ENCODE results near the gene STRBP.

- TF ChIP-seq, protein P1, sequence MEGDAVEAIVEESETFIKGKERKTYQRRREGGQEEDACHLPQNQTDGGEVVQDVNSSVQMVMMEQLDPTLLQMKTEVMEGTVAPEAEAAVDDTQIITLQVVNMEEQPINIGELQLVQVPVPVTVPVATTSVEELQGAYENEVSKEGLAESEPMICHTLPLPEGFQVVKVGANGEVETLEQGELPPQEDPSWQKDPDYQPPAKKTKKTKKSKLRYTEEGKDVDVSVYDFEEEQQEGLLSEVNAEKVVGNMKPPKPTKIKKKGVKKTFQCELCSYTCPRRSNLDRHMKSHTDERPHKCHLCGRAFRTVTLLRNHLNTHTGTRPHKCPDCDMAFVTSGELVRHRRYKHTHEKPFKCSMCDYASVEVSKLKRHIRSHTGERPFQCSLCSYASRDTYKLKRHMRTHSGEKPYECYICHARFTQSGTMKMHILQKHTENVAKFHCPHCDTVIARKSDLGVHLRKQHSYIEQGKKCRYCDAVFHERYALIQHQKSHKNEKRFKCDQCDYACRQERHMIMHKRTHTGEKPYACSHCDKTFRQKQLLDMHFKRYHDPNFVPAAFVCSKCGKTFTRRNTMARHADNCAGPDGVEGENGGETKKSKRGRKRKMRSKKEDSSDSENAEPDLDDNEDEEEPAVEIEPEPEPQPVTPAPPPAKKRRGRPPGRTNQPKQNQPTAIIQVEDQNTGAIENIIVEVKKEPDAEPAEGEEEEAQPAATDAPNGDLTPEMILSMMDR (IDR thresholded peaks at IDR 0.05; ENCODE audit: insufficient read depth, low read length) = no peak
- TF ChIP-seq POLR2AphosphoS5 (IDR thresholded peaks at IDR 0.05; ENCODE audit: low read depth) = no peak
Measured at GRCh38 chr9:123283455-123283854, 15.1 kb upstream of the STRBP start.

Measured in HL-60 (cell line).